HG03469 (cell line): ENCODE data around the gene ESR2.

Experiments
- ATAC-seq: cut with Tn5 transposase; IDR thresholded peaks from one replicate; pipeline ENCODE4 v1.9.1; 2021; ENCODE audit warnings: mild to moderate bottlenecking, moderate library complexity, moderate number of reproducible peaks; ENCODE audit not compliant: unreplicated experiment

Gene ESR2

GRCh38 chr14:64095620-64096019 is 198.6 kb downstream of the ESR2 start:
- ATAC-seq: no peak

- no peak for ATAC-seq
Observed at GRCh38 chr14:64092940-64093339, 201.2 kb downstream of the ESR2 start.

- no peak for ATAC-seq
Observed at GRCh38 chr14:64092338-64092737, 201.8 kb downstream of the ESR2 start.

GRCh38 chr14:64091217-64091616 is 203.0 kb downstream of the ESR2 start:
- ATAC-seq: no peak

GRCh38 chr14:64089920-64090319 is 204.3 kb downstream of the ESR2 start:
- no peak for ATAC-seq

- no peak for ATAC-seq
Observed at GRCh38 chr14:64088647-64088964, 205.6 kb downstream of the ESR2 start.

- ATAC-seq: no peak
Observed at GRCh38 chr14:64082837-64083236, 211.3 kb downstream of the ESR2 start.

- no peak for ATAC-seq
Observed at GRCh38 chr14:64081174-64081746, 212.9 kb downstream of the ESR2 start.

- no peak for ATAC-seq
Observed at GRCh38 chr14:64080452-64080851, 213.7 kb downstream of the ESR2 start.

GRCh38 chr14:64075613-64076005 is 218.6 kb downstream of the ESR2 start:
- ATAC-seq: no peak

GRCh38 chr14:64074961-64075612 is 219.1 kb downstream of the ESR2 start:
- ATAC-seq: no peak

- ATAC-seq: no peak
Observed at GRCh38 chr14:64069634-64070359, 224.4 kb downstream of the ESR2 start.

GRCh38 chr14:64064447-64064846 is 229.7 kb downstream of the ESR2 start:
- no peak for ATAC-seq

- ATAC-seq: no peak
Observed at GRCh38 chr14:64062381-64063115, 231.6 kb downstream of the ESR2 start.

GRCh38 chr14:64061706-64062105 is 232.5 kb downstream of the ESR2 start:
- no peak for ATAC-seq

GRCh38 chr14:64061115-64061514 is 233.1 kb downstream of the ESR2 start:
- ATAC-seq: no peak

GRCh38 chr14:64060648-64061096 is 233.5 kb downstream of the ESR2 start:
- no peak for ATAC-seq

- no peak for ATAC-seq
Observed at GRCh38 chr14:64060199-64060545, 234.0 kb downstream of the ESR2 start.

GRCh38 chr14:64059454-64060198 is 234.5 kb downstream of the ESR2 start:
- no peak for ATAC-seq

- ATAC-seq: no peak
Observed at GRCh38 chr14:64053694-64054669, 240.2 kb downstream of the ESR2 start.
